G401.6 (cell line): ENCODE results near the gene FAM219B.
"Not testable (repeated sequence)": the region's sequence is repeated elsewhere in the genome, so short reads cannot be mapped to it uniquely, and the experiment has no call there.

ENCODE experiments used
- FAIRE-seq: peaks from 2 replicates; lab custom pipeline; 2012; peaks lifted over from hg19 to GRCh38; lab: Jason Lieb, UNC

FAM219B gene

GRCh38 chr15:74906450-74907162 lies at the start of gene FAM219B:
TSS of gene FAM219B (minus strand) at chr15:74906851. CDS start at chr15:74906800, 51 bp downstream.
- no peak for FAIRE-seq

GRCh38 chr15:74955796-74956647 lies 49.4 kb upstream of the FAM219B start:
- no peak for FAIRE-seq

GRCh38 chr15:74955017-74955416 lies 48.4 kb upstream of the FAM219B start:
- FAIRE-seq, result no peak

GRCh38 chr15:74954515-74954914 lies 47.9 kb upstream of the FAM219B start:
- FAIRE-seq, result no peak

- no peak for FAIRE-seq
These were observed 44.4 kb upstream of the FAM219B start for GRCh38 chr15:74951006-74951405.

GRCh38 chr15:74950078-74950908 lies 43.6 kb upstream of the FAM219B start:
- FAIRE-seq, result peak; percentile 71

GRCh38 chr15:74937590-74938371 lies 31.1 kb upstream of the FAM219B start, which contains the start of gene COX5A:
TSS of gene COX5A (minus strand) at chr15:74938073. CDS start at chr15:74938014, 59 bp downstream.
- no peak for FAIRE-seq

- no peak for FAIRE-seq
These were observed 30.6 kb upstream of the FAM219B start for GRCh38 chr15:74937272-74937589.

- FAIRE-seq, result not testable (repeated sequence)
These were observed 28.5 kb upstream of the FAM219B start for GRCh38 chr15:74935193-74935592.

GRCh38 chr15:74933573-74933972 lies 26.9 kb upstream of the FAM219B start:
- no peak for FAIRE-seq

GRCh38 chr15:74928771-74929198 lies 22.1 kb upstream of the FAM219B start:
- no peak for FAIRE-seq

GRCh38 chr15:74924525-74924924 lies 17.9 kb upstream of the FAM219B start:
- no peak for FAIRE-seq

GRCh38 chr15:74920456-74920855 lies 13.8 kb upstream of the FAM219B start:
- no peak for FAIRE-seq

- FAIRE-seq, result no peak
These were observed 11.0 kb upstream of the FAM219B start for GRCh38 chr15:74917676-74918075.

- FAIRE-seq, result not testable (repeated sequence)
These were observed 7.1 kb upstream of the FAM219B start for GRCh38 chr15:74913799-74914198.

GRCh38 chr15:74913041-74913440 lies 6.4 kb upstream of the FAM219B start:
- FAIRE-seq, result no peak

GRCh38 chr15:74908635-74909034 lies 2.0 kb upstream of the FAM219B start:
- FAIRE-seq, result no peak

GRCh38 chr15:74907163-74907870 lies 666 bp upstream of the FAM219B start:
- FAIRE-seq, result no peak

- no peak for FAIRE-seq
These were observed 593 bp downstream of the FAM219B start for GRCh38 chr15:74906067-74906449.

- FAIRE-seq, result no peak
These were observed 2.4 kb downstream of the FAM219B start for GRCh38 chr15:74904190-74904805.

GRCh38 chr15:74903676-74904075 lies 3.0 kb downstream of the FAM219B start:
- no peak for FAIRE-seq
